Activated gamma-delta T cell (primary cell): ENCODE data around the gene UBL7.
A peak's percentile ranks its signal among the peaks of the same experiment; 100 is the strongest.
"Not testable (repeated sequence)": the region's sequence is repeated elsewhere in the genome, so short reads cannot be mapped to it uniquely, and the experiment has no call there.

Experiments
- DNase-seq: peaks from one replicate; lab custom pipeline; 2025; lab: John Stamatoyannopoulos, UW
- total RNA-seq, 2 donors: gene quantifications; one replicate each; lab custom pipeline; 2026; lab: John Stamatoyannopoulos, UW

Gene UBL7, protein sequence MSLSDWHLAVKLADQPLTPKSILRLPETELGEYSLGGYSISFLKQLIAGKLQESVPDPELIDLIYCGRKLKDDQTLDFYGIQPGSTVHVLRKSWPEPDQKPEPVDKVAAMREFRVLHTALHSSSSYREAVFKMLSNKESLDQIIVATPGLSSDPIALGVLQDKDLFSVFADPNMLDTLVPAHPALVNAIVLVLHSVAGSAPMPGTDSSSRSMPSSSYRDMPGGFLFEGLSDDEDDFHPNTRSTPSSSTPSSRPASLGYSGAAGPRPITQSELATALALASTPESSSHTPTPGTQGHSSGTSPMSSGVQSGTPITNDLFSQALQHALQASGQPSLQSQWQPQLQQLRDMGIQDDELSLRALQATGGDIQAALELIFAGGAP
- total RNA-seq, result 27.5 to 31.5 reads per million in 2 donors

DNA sequence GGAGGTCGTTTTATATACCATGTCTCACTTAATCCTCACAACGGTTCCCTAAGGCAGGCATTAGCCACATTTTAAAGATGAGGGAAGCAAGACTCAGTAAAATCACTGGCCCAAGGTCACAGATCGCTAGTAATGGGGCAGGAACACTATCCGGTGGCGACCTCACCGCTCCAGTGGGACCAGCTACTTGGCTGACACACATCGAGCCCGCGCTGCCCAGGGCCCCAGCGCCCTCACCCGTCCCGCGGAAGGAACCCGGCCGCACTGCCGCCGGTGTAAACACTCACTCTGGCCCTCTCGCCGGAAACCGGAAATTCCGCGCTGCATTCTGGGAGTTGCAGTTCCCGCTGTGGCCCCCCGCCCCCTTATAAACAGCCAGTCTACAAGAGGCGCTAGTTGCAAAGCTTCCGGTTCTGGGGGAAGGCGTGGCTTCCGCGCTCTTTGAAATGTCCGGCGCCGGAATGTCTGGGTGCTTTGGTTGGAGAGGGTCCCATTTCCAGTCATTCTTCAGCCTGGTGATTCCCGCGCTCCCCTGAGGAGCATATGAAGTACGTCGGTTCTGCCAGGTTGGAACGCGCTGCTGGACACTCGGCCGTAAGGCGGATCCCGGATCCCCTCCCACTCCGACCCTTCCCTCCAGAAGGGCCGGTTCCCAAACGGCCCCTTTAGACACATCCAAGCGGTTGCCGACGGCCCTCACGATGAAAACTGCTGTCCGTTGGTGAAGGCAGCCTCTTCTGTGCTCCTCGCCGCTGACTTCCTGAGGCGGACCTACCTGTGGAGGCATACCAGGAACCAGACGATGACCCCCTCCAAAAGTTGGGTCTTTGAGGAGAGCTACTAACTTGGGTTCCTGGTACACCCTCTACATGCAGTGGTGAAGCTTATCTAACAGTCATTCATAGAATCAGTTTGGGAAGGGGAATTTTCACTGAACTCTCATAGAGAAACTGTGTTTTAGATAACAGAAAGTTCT, at the start of gene UBL7:
Gene UBL7 (minus strand): TSS at position 290 of the 976 bp plus-strand sequence. CDS start 2,293 bp downstream, outside the sequence.
- peak; percentile 74 for DNase-seq

GRCh38 chr15:74506515-74506840, 45.5 kb upstream of the UBL7 start:
- no peak for DNase-seq

DNA sequence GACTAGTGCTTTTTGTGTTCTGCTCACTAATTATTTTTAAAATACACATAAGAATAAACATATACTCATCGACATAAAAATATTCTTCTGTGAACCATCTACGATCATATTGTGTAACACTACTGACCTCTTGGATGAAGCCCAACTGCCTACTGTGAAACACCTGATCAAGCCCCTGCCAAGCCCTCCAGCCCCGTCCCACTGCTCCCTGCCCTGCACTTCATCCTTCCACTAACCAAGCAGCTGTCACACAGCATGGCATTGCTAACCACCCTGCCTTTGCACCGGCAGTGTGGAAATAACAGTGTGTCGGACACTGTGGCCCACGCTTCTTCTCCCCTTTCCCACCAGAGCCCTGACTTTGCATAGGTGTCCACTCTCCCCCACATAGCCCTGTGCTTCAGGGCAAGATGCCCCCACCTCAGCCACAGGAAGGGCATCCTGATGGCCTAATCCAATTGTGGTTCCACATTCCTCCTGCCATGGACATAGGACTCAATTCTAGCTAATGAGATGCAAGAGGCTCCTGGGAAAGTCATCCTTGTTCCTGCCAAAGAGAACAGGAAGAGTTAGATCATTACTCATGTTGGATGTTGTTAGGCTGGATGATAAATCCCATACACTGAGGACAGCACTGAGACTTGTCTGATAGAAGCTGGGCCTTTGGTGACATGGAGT, 45.0 kb upstream of the UBL7 start:
- DNase-seq, result no peak

GRCh38 chr15:74504836-74505235, 43.9 kb upstream of the UBL7 start:
- no peak for DNase-seq

GRCh38 chr15:74504418-74504817, 43.5 kb upstream of the UBL7 start:
- DNase-seq, result no peak

- DNase-seq, result no peak
Observed at GRCh38 chr15:74502301-74502700, 41.3 kb upstream of the UBL7 start.

GRCh38 chr15:74500401-74500800, 39.4 kb upstream of the UBL7 start:
- no peak for DNase-seq

DNA sequence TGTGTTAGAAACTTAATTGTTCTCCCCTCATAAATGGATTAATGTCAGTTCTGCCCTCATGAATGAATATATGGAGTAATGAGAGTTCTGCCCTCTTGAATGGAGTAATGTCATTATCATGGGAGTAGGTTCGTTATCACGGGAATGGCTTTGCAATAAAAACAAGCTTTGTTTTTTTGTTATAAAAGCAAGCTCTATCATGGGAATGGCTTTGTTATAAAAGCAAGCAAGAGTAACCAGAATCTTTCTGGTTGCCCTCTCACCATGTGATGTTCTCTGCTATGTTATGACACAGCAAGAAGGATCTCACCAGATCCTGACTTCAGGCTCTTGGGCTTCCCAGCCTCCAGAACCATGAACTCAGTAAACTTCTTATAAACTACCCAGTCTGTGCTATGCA, 38.4 kb upstream of the UBL7 start:
- no peak for DNase-seq

GRCh38 chr15:74497584-74497983, 36.6 kb upstream of the UBL7 start:
- no peak for DNase-seq

- DNase-seq, result no peak
Observed at GRCh38 chr15:74496648-74497047, 35.7 kb upstream of the UBL7 start.

GRCh38 chr15:74490339-74490689, 29.4 kb upstream of the UBL7 start:
- DNase-seq, result no peak

- DNase-seq, result no peak
Observed at GRCh38 chr15:74489518-74490338, 28.8 kb upstream of the UBL7 start.

- DNase-seq, result no peak
Observed at GRCh38 chr15:74488776-74489175, 27.8 kb upstream of the UBL7 start.

DNA sequence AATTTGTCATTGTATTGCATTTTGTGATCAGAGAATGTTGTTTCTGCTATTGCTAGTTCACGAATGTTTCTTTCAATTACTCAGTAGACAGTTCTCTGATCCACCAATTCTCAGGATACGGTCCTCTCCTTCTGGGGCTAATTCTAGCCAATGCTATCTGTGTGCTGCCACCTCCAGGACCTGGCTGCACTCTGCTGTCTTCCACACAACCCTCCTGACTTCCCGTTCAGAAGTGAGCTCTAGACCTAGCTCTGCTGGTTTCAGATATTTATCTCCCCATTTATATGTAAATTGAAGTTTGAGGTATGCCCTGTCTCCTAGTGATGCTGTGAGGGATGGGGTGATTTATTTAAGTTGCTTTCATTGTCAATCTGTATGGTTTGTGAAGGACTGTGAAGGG, 21.7 kb upstream of the UBL7 start:
- DNase-seq, result no peak

- DNase-seq, result not testable (repeated sequence)
Observed at GRCh38 chr15:74480364-74480763, 19.4 kb upstream of the UBL7 start.

GRCh38 chr15:74471621-74472020, 10.7 kb upstream of the UBL7 start:
- DNase-seq, result not testable (repeated sequence)

DNA sequence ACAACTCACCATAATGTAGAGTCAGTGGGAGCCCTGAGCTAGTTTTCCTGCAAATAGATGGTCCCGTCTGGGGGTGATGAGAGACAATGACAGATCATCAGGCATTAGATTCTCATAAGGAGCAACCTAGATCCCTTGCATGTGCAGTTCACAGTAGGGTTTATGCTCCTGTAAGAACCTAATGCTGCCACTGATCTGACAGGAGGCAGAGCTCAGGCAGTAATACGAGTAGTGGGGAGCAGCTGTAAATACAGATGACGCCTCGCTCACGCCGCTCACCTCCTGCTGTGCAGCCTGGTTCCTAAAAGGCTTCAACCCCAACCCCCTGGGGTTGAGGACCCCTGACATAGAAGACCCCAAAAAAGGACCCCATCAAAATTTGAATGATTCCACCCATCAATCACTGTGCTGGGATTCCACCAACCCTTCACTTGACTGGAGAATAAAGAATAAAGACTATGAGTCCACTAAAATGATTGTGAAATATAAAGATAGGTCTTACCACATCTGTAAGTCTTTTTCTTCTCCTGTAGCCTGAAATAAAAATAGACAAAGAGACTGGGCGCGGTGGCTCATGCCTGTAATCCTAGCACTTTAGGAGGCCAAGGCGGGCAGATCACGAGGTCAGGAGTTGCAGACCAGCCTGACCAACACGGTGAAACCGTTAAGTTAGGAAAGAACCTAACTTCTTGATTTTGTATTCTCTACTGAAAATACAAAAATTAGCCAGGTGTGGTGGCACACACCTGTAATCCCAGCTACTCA, 9.9 kb upstream of the UBL7 start:
- no peak for DNase-seq

- DNase-seq, result no peak
Observed at GRCh38 chr15:74468341-74469032, 7.5 kb upstream of the UBL7 start.

DNA sequence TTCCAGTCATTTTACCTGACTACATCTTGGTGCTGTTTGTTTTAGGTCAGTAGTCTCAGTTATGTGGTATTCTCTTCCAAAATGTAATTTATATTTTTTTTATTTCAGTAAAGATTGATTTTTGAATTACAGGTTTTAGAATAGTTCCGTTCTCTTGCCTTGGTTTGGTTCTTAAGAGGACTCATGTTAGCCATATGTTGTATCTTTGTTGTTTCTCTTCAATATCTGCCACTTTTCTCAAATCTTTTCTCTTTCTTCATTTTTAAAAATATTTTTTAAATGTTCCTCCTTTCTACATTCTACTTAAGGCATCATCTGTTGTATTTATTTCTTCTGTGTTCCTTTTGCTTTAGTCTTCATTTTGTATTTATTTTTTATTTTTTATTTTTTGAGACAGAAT, 5.6 kb upstream of the UBL7 start:
- no peak for DNase-seq

DNA sequence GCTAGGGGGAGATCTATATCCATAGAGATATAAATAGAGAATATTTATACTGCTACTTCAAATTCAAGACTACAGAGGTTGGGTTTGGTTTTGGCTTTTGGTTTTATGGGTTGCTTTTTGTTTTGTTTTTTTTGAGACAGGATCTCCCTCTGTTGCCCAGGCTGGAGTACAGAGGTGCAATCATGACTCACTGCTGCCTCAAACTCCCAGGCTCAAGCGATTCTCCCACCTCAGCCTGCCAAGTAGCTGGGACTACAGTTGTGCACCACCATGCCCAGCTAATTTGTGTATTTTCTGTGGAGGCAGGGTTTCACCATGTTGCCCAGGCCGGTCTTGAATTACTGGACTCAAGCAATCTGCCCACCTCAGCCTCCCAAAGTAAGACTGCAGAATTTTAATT, 3.9 kb upstream of the UBL7 start:
- no peak for DNase-seq
